ENCODE results near the gene RHOBTB1. TPM values are rescaled to one million over a fixed set of nuclear protein-coding genes. Genes with fewer than 3 reads are reported as not detected.
"Not testable (repeated sequence)": the region's sequence is repeated elsewhere in the genome, so short reads cannot be mapped to it uniquely, and the experiment has no call there.

Gene RHOBTB1
- total RNA-seq, 1 donor from 2014 or later: 14.4 TPM

- no peak for TF ChIP-seq CTCF (IDR thresholded peaks at IDR 0.05; ENCODE audit: partially characterized antibody, unreplicated experiment)
- H3K27me3 Mint-ChIP-seq (ENCODE audit: unreplicated experiment): peaks cover 6% of the 10 kb centered on the region
- no peak overlapping the region for H3K27ac Mint-ChIP-seq (ENCODE audit: unreplicated experiment)
- DNase-seq: no peak
- H3K4me1 Mint-ChIP-seq (ENCODE audit: low read depth, unreplicated experiment): no peaks in the 10 kb centered on the region
- peaks cover 10% of the 10 kb centered on the region for H3K36me3 Mint-ChIP-seq (ENCODE audit: unreplicated experiment)
- no peak overlapping the region for H3K4me3 Mint-ChIP-seq (ENCODE audit: unreplicated experiment)
- peaks cover 5% of the 10 kb centered on the region for H3K9me3 Mint-ChIP-seq (ENCODE audit: unreplicated experiment)
Observed at GRCh38 chr10:60908031-60908430, 36.0 kb downstream of the RHOBTB1 start.

DNA sequence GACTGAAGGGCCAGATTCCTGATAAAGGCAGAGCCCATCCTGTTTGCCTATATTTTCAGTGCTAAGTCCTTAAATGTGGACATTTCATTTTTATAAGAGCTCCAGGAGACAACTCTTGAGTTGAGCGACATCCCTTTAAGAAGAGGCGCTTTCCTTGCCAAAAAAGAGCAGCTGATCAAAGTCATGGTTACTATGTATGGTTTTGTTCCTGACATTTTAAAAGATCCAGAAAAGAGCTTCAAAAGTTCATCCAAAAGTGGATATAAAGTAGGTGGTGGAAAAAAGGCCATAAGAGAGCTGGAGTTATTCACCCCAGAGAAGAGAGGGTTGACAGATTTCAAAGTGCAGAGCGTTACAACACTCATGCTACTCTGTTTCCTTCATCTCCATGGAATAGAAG lies 36.7 kb downstream of the RHOBTB1 start:
- DNase-seq: no peak
- TF ChIP-seq CTCF (IDR thresholded peaks at IDR 0.05; ENCODE audit: partially characterized antibody, unreplicated experiment): no peak
- Mint-ChIP-seq H3K4me1 (ENCODE audit: low read depth, unreplicated experiment) (no peaks in the 10 kb centered on the region), H3K27me3 (ENCODE audit: unreplicated experiment) (peaks cover 6% of the 10 kb centered on the region), H3K4me3 (ENCODE audit: unreplicated experiment) (no peak overlapping the region), H3K27ac (ENCODE audit: unreplicated experiment) (no peak overlapping the region), H3K36me3 (ENCODE audit: unreplicated experiment) (peaks cover 10% of the 10 kb centered on the region), H3K9me3 (ENCODE audit: unreplicated experiment) (peaks cover 5% of the 10 kb centered on the region)

GRCh38 chr10:60906825-60907224 lies 37.2 kb downstream of the RHOBTB1 start:
- not testable (repeated sequence) for DNase-seq; H3K27ac Mint-ChIP-seq (ENCODE audit: unreplicated experiment); H3K4me1 Mint-ChIP-seq (ENCODE audit: low read depth, unreplicated experiment); H3K4me3 Mint-ChIP-seq (ENCODE audit: unreplicated experiment); H3K9me3 Mint-ChIP-seq (ENCODE audit: unreplicated experiment); H3K27me3 Mint-ChIP-seq (ENCODE audit: unreplicated experiment)
- H3K36me3 Mint-ChIP-seq (ENCODE audit: unreplicated experiment): peaks cover 10% of the 10 kb centered on the region

DNA sequence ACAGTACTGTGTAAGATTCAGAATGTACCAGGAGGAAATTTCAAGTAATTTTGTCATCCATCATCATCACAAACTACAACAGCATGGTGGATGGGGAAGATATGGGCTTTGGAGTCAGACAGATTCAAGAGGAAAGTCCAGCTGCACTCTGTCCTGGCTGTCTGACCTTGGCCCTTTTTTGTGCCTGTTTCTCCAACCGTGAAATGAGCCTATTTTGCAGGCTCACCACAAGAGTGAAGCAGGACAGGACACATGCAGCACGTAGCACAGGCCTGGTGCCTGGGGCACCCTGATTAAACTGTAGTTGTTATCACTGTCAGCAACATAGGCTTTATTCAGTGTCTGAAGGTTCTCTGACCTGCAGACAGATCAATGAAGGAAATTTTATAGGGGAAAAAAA lies 37.6 kb downstream of the RHOBTB1 start:
- peaks cover 4% of the 10 kb centered on the region for H3K27me3 Mint-ChIP-seq (ENCODE audit: unreplicated experiment)
- TF ChIP-seq CTCF (IDR thresholded peaks at IDR 0.05; ENCODE audit: partially characterized antibody, unreplicated experiment): no peak
- no peaks in the 10 kb centered on the region for H3K4me1 Mint-ChIP-seq (ENCODE audit: low read depth, unreplicated experiment)
- H3K36me3 Mint-ChIP-seq (ENCODE audit: unreplicated experiment): peaks cover 9% of the 10 kb centered on the region
- H3K9me3 Mint-ChIP-seq (ENCODE audit: unreplicated experiment): peaks cover 5% of the 10 kb centered on the region
- H3K27ac Mint-ChIP-seq (ENCODE audit: unreplicated experiment): no peak overlapping the region
- no peak overlapping the region for H3K4me3 Mint-ChIP-seq (ENCODE audit: unreplicated experiment)
- DNase-seq: no peak

DNA sequence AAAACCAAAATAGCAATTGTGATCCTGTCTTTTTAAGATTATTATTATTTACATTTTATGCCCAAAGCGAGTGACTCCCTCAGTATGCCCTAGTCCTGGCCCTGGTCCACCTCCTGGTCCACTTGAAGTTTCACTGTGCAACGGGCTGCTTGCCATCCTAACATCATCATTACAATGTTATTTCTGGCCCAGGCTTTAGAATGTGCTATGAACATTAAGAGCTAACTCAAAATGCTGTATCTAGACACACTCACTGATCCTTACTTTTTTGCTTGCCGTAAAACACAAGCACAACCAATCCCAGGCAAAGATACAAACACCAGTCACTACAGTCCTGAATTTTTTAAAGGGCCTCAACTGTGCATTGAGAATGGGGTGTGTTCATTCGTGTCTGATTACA lies 38.4 kb downstream of the RHOBTB1 start:
- H3K27ac Mint-ChIP-seq (ENCODE audit: unreplicated experiment): no peak overlapping the region
- no peaks in the 10 kb centered on the region for H3K4me1 Mint-ChIP-seq (ENCODE audit: low read depth, unreplicated experiment)
- H3K27me3 Mint-ChIP-seq (ENCODE audit: unreplicated experiment): peaks cover 2% of the 10 kb centered on the region
- H3K36me3 Mint-ChIP-seq (ENCODE audit: unreplicated experiment): peaks cover 6% of the 10 kb centered on the region
- H3K4me3 Mint-ChIP-seq (ENCODE audit: unreplicated experiment): no peak overlapping the region
- no peak for TF ChIP-seq CTCF (IDR thresholded peaks at IDR 0.05; ENCODE audit: partially characterized antibody, unreplicated experiment)
- DNase-seq: no peak
- H3K9me3 Mint-ChIP-seq (ENCODE audit: unreplicated experiment): peaks cover 5% of the 10 kb centered on the region

- no peak for TF ChIP-seq CTCF (IDR thresholded peaks at IDR 0.05; ENCODE audit: partially characterized antibody, unreplicated experiment)
- Mint-ChIP-seq H3K27me3 (ENCODE audit: unreplicated experiment) (peaks cover 2% of the 10 kb centered on the region), H3K27ac (ENCODE audit: unreplicated experiment) (no peak overlapping the region), H3K4me1 (ENCODE audit: low read depth, unreplicated experiment) (no peaks in the 10 kb centered on the region), H3K4me3 (ENCODE audit: unreplicated experiment) (no peak overlapping the region), H3K9me3 (ENCODE audit: unreplicated experiment) (peaks cover 5% of the 10 kb centered on the region), H3K36me3 (ENCODE audit: unreplicated experiment) (peaks cover 6% of the 10 kb centered on the region)
- DNase-seq: no peak
Observed at GRCh38 chr10:60903096-60903495, 40.9 kb downstream of the RHOBTB1 start.
